Caco-2 (cell line): ENCODE measurements around the gene NUP133. TPM values are rescaled to one million over a fixed set of nuclear protein-coding genes. Genes with fewer than 3 reads are reported as not detected.
"Not testable (repeated sequence)": the region's sequence is repeated elsewhere in the genome, so short reads cannot be mapped to it uniquely, and the experiment has no call there.

Source experiments
- BruUV-seq: library from RNA; stranded (reverse); fragments of 400-500 nt; replicated peaks from 2 replicates; lab custom pipeline; 2021; lab: Mats Ljungman, UMichigan
- CTCF ChIA-PET: fragments of 300-600 bp; sonication (Branson Sonifier 250); formaldehyde crosslinking; loops from one replicate; lab custom pipeline; 2022; ENCODE audit warnings: antibody characterized with exemption; lab: Charles Lee
- POLR2A ChIA-PET: fragments of 300-600 bp; sonication (Branson Sonifier 250); formaldehyde crosslinking; loops from one replicate; lab custom pipeline; 2022; ENCODE audit warnings: antibody characterized with exemption; lab: Charles Lee
- DNase-seq, 2 experiments: peaks; one replicate each; pipeline versions ENCODE4 v3.0.0 to v3.0.0-alpha.2; 2020 to 2022
- H3K27me3 ChIP-seq: replicated peaks from 2 replicates; pipeline ENCODE4 v1.6.0; 2011; ENCODE audit warnings: low read length; ENCODE audit not compliant: control insufficient read depth, insufficient read depth
- H3K36me3 ChIP-seq: 2 replicates; pipeline ENCODE4 v1.5.1; 2011; ENCODE audit warnings: low read length; ENCODE audit not compliant: control insufficient read depth, insufficient read depth
- H3K4me1 ChIP-seq: fragments of 250-450 bp; sonication (Bioruptor Pico); 2 replicates; pipeline ENCODE4 v1.5.1; 2020; ENCODE audit warnings: mild to moderate bottlenecking
- H3K4me3 ChIP-seq: 2 replicates; pipeline ENCODE4 v1.5.1; 2011; ENCODE audit warnings: low read depth, mild to moderate bottlenecking, control low read depth, low read length
- H3K9me3 ChIP-seq: fragments of 250-450 bp; sonication (Bioruptor Pico); 2 replicates; pipeline ENCODE4 v1.5.1; 2020; ENCODE audit warnings: mild to moderate bottlenecking, moderate library complexity
- H3K27ac Mint-ChIP-seq: one replicate; pipeline ENCODE4 v1.8.0; 2022; ENCODE audit warnings: mixed read lengths; ENCODE audit not compliant: unreplicated experiment
- H3K27me3 Mint-ChIP-seq: one replicate; pipeline ENCODE4 v1.8.0; 2022; ENCODE audit warnings: mixed read lengths; ENCODE audit not compliant: insufficient read depth, unreplicated experiment
- H3K36me3 Mint-ChIP-seq: one replicate; pipeline ENCODE4 v1.8.0; 2022; ENCODE audit warnings: mild to moderate bottlenecking, mixed read lengths; ENCODE audit not compliant: insufficient read depth, unreplicated experiment
- H3K4me1 Mint-ChIP-seq: one replicate; pipeline ENCODE4 v1.8.0; 2022; ENCODE audit warnings: low read depth, mixed read lengths; ENCODE audit not compliant: unreplicated experiment
- H3K4me3 Mint-ChIP-seq: one replicate; pipeline ENCODE4 v1.8.0; 2022; ENCODE audit warnings: mild to moderate bottlenecking, moderate library complexity, mixed read lengths; ENCODE audit not compliant: unreplicated experiment
- H3K9me3 Mint-ChIP-seq: one replicate; pipeline ENCODE4 v1.8.0; 2022; ENCODE audit warnings: mixed read lengths; ENCODE audit not compliant: unreplicated experiment
- CTCF ChIP-seq, 2 experiments: fragments of 200-600 bp in 1 of 2; IDR thresholded peaks; 1 replicate in 1 of 2; 2 replicates in 1 of 2; pipeline versions ENCODE4 v1.5.1 to v1.8.0; 2011 to 2022; ENCODE audit warnings: antibody characterized with exemption in 1 of 2, control low read depth in 1 of 2, inconsistent platforms in 1 of 2, low read depth in 1 of 2, low read length in 1 of 2, mild to moderate bottlenecking in 1 of 2, moderate library complexity in 1 of 2; ENCODE audit not compliant: insufficient read depth in 1 of 2, severe bottlenecking in 1 of 2, unreplicated experiment in 1 of 2
- intact Hi-C: fragments of 100-400 bp; cut with micrococcal nuclease; formaldehyde crosslinking; loops from one replicate; pipeline ENCODE4 v1.10.0; 2022; ENCODE audit not compliant: unreplicated experiment
- total RNA-seq: library from RNA; stranded (reverse); gene quantifications from 2 replicates; pipeline ENCODE4 v1.2.3, GENCODE V29; 2022

The NUP133 gene
- total RNA-seq, 1 experiment from 2014 or later, result 54.5 TPM

- peaks cover 4% of the 10 kb centered on the region for H3K27me3 Mint-ChIP-seq
- H3K4me3 Mint-ChIP-seq, result no peak overlapping the region
These were observed 87.4 kb downstream of the NUP133 start for GRCh38 chr1:229420765-229421164.

GRCh38 chr1:229420224-229420623 is 87.9 kb downstream of the NUP133 start:
- Histone ChIP-seq H3K27me3 (no peaks in the 10 kb centered on the region), H3K9me3 (no peaks in the 10 kb centered on the region), H3K4me1 (no peaks in the 10 kb centered on the region), H3K4me3 (no peak overlapping the region), H3K36me3 (no peaks in the 10 kb centered on the region)
- POLR2A ChIA-PET, result no interaction called here
- no TSS peak for BruUV-seq
- Mint-ChIP-seq H3K4me3 (no peak overlapping the region), H3K9me3 (no peaks in the 10 kb centered on the region), H3K27ac (no peak overlapping the region), H3K27me3 (peaks cover 4% of the 10 kb centered on the region), H3K36me3 (no peaks in the 10 kb centered on the region), H3K4me1 (peaks cover 8% of the 10 kb centered on the region)
- no peak for DNase-seq
- TF ChIP-seq CTCF (IDR thresholded peaks at IDR 0.05; ENCODE audit: insufficient read depth in 1 of 2, low read depth in 1 of 2, low read length in 1 of 2, severe bottlenecking in 1 of 2, unreplicated experiment in 1 of 2), result no peak
- CTCF ChIA-PET, result interaction anchor here (0.7 to 1.7 kb wide), 7 partner anchors 10 to 161 kb away, joined by 3 to 6 read pairs (median 4); no protein-coding TSS in a partner anchor
- intact Hi-C loops, result no loop called here

More at GRCh38 chr1:229420765-229421164, 87.4 kb downstream of the NUP133 start:
- H3K27me3 ChIP-seq, result no peaks in the 10 kb centered on the region
- H3K36me3 ChIP-seq, result no peaks in the 10 kb centered on the region
- peak in 1 of 2 experiments; percentile 13 for TF ChIP-seq CTCF (IDR thresholded peaks at IDR 0.05; ENCODE audit: insufficient read depth in 1 of 2, low read depth in 1 of 2, low read length in 1 of 2, severe bottlenecking in 1 of 2, unreplicated experiment in 1 of 2)
- H3K9me3 Mint-ChIP-seq, result no peaks in the 10 kb centered on the region
- peaks cover 8% of the 10 kb centered on the region for H3K4me1 Mint-ChIP-seq
- intact Hi-C loops, result no loop called here
- H3K9me3 ChIP-seq, result no peaks in the 10 kb centered on the region
- H3K36me3 Mint-ChIP-seq, result no peaks in the 10 kb centered on the region
- H3K4me3 ChIP-seq, result no peak overlapping the region
- H3K4me1 ChIP-seq, result no peaks in the 10 kb centered on the region
- peak in 1 of 2 experiments; percentile 51 for DNase-seq
- no peak overlapping the region for H3K27ac Mint-ChIP-seq
- ChIA-PET POLR2A (no interaction called here), CTCF (interaction anchor here (0.7 to 1.7 kb wide), 8 partner anchors 9 to 162 kb away, joined by 3 to 6 read pairs (median 4); no protein-coding TSS in a partner anchor)
- BruUV-seq, result no TSS peak

- H3K27me3 Mint-ChIP-seq, POLR2A ChIA-PET, H3K9me3 ChIP-seq, intact Hi-C loops, H3K4me1 ChIP-seq, DNase-seq, H3K4me1 Mint-ChIP-seq, H3K4me3 Mint-ChIP-seq, BruUV-seq, H3K27me3 ChIP-seq, H3K9me3 Mint-ChIP-seq, H3K36me3 ChIP-seq, H3K27ac Mint-ChIP-seq, CTCF ChIA-PET, H3K36me3 Mint-ChIP-seq, H3K4me3 ChIP-seq: not testable (repeated sequence)
These were observed 89.6 kb downstream of the NUP133 start for GRCh38 chr1:229418586-229418985.

- intact Hi-C loops, H3K4me3 ChIP-seq, DNase-seq, POLR2A ChIA-PET, H3K27ac Mint-ChIP-seq, H3K27me3 ChIP-seq, CTCF ChIA-PET, H3K36me3 Mint-ChIP-seq, BruUV-seq, H3K4me3 Mint-ChIP-seq, H3K9me3 Mint-ChIP-seq, H3K36me3 ChIP-seq, H3K9me3 ChIP-seq, H3K27me3 Mint-ChIP-seq: not testable (repeated sequence)
- H3K4me1 ChIP-seq, result peaks cover 14% of the 10 kb centered on the region
- H3K4me1 Mint-ChIP-seq, result peaks cover 14% of the 10 kb centered on the region
These were observed 95.3 kb downstream of the NUP133 start for GRCh38 chr1:229412810-229413209.
